Lower leg skin (tissue), 4 donors: ENCODE measurements around the gene GRIK3. TPM values are rescaled to one million over a fixed set of nuclear protein-coding genes. Genes with fewer than 3 reads are reported as not detected.

Source experiments
- DNase-seq, 2 donors: peaks; one replicate each; pipeline ENCODE4 v3.0.0-alpha.2; 2019; ENCODE audit warnings: low spot score in 2 of 2
- H3K4me3 ChIP-seq: fragments of 200-600 bp; sonication (generic); 2 replicates; pipeline ENCODE4 v1.5.1; 2017; ENCODE audit warnings: mild to moderate bottlenecking, low read depth; ENCODE audit not compliant: poor library complexity, severe bottlenecking
- CTCF ChIP-seq, 3 donors: fragments of 450-650 bp; IDR thresholded peaks; one replicate each; pipeline ENCODE4 v1.5.1; 2016; ENCODE audit warnings: antibody characterized with exemption in 3 of 3, mild to moderate bottlenecking in 3 of 3, moderate library complexity in 2 of 3
- POLR2A ChIP-seq, 2 donors: fragments of 450-650 bp; IDR thresholded peaks; one replicate each; pipeline ENCODE4 v1.6.1; 2016 to 2017; ENCODE audit warnings: antibody characterized with exemption in 2 of 2, mild to moderate bottlenecking in 1 of 2, moderate library complexity in 1 of 2
- WGBS, 2 donors: methylation state at CpG; one replicate each; pipeline ENCODE4 v1.1.5; 2018; 5-methylcytosine and 5-hydroxymethylcytosine counted together
- intact Hi-C: fragments of 100-400 bp; cut with DNase I; formaldehyde crosslinking; loops from one replicate; pipeline ENCODE4 v1.15.0; 2023; ENCODE audit warnings: low total_unique reads
- total RNA-seq, 4 donors: library from RNA; depleted of rRNA; stranded (reverse); fragments of >200 nt; gene quantifications; one replicate each; pipeline ENCODE4 v1.1.0, GENCODE V29; 2016

The GRIK3 gene
- total RNA-seq, 4 donors from 2014 or later = 0.04 to 0.36 (median 0.19) TPM

GRCh38 chr1:36963006-36963405 is 71.3 kb downstream of the GRIK3 start:
- intact Hi-C loops = no loop called here
- WGBS, 2 donors = 31 to 51% methylated on average over 11 of the region's 11 CpGs

GRCh38 chr1:36961062-36961615 is 73.2 kb downstream of the GRIK3 start:
- no peak for TF ChIP-seq CTCF (IDR thresholded peaks at IDR 0.05)
- TF ChIP-seq POLR2A (IDR thresholded peaks at IDR 0.05) = no peak
- no peak overlapping the region for H3K4me3 ChIP-seq
- DNase-seq = no peak
- WGBS, 2 donors = 42% methylated on average over 10 of the region's 10 CpGs
- intact Hi-C loops = no loop called here

More at GRCh38 chr1:36963006-36963405, 71.3 kb downstream of the GRIK3 start:
- TF ChIP-seq POLR2A (IDR thresholded peaks at IDR 0.05) (no peak), CTCF (IDR thresholded peaks at IDR 0.05) (no peak)
- DNase-seq = no peak
- H3K4me3 ChIP-seq = no peak overlapping the region

GRCh38 chr1:36956570-36956969 is 77.7 kb downstream of the GRIK3 start:
- H3K4me3 ChIP-seq = no peak overlapping the region
- DNase-seq = no peak
- intact Hi-C loops = loop anchor here (10.0 kb wide), 1 partner anchor 1792 kb away; no protein-coding TSS in a partner anchor
- 66 to 67% methylated on average over 5 of the region's 5 CpGs for WGBS, 2 donors
- TF ChIP-seq CTCF (IDR thresholded peaks at IDR 0.05) (no peak), POLR2A (IDR thresholded peaks at IDR 0.05) (no peak)

GRCh38 chr1:36955016-36955415 is 79.3 kb downstream of the GRIK3 start:
- intact Hi-C loops = loop anchor here (10.0 kb wide), 1 partner anchor 1790 kb away; no protein-coding TSS in a partner anchor
- no peak for TF ChIP-seq POLR2A (IDR thresholded peaks at IDR 0.05)
- no peak for TF ChIP-seq CTCF (IDR thresholded peaks at IDR 0.05)
- 75% methylated on average over 7 of the region's 7 CpGs for WGBS, 2 donors
- no peak for DNase-seq
- no peak overlapping the region for H3K4me3 ChIP-seq

- TF ChIP-seq POLR2A (IDR thresholded peaks at IDR 0.05) (no peak), CTCF (IDR thresholded peaks at IDR 0.05) (no peak)
- 50 to 53% methylated on average over 5 of the region's 5 CpGs for WGBS, 2 donors
- intact Hi-C loops = loop anchor here (10.0 kb wide), 1 partner anchor 1788 kb away; no protein-coding TSS in a partner anchor
These were observed 81.3 kb downstream of the GRIK3 start for GRCh38 chr1:36953061-36953460.

GRCh38 chr1:36951761-36952160 is 82.6 kb downstream of the GRIK3 start:
- 66 to 74% methylated on average over 5 of the region's 5 CpGs for WGBS, 2 donors
- TF ChIP-seq CTCF (IDR thresholded peaks at IDR 0.05) = no peak
- intact Hi-C loops = loop anchor here (10.0 kb wide), 1 partner anchor 1787 kb away; no protein-coding TSS in a partner anchor
- DNase-seq = no peak
- no peak overlapping the region for H3K4me3 ChIP-seq

More at GRCh38 chr1:36953061-36953460, 81.3 kb downstream of the GRIK3 start:
- no peak for DNase-seq
- no peak overlapping the region for H3K4me3 ChIP-seq
